IPS-11a (cell line): ENCODE measurements around the gene UBAP2L.
"Not testable (repeated sequence)": the region's sequence is repeated elsewhere in the genome, so short reads cannot be mapped to it uniquely, and the experiment has no call there.

Source experiments
- H3K4me3 ChIP-seq: one replicate; pipeline ENCODE4 v1.5.1; 2013; ENCODE audit warnings: low read depth, low read length, control low read depth

Gene UBAP2L

GRCh38 chr1:154199563-154199879 is 21.2 kb upstream of the UBAP2L start:
- no peak overlapping the region for H3K4me3 ChIP-seq

- H3K4me3 ChIP-seq = not testable (repeated sequence)
These were observed 15.0 kb upstream of the UBAP2L start for GRCh38 chr1:154205778-154206177.

GRCh38 chr1:154206196-154206595 is 14.6 kb upstream of the UBAP2L start, which contains the start of gene CFAP141:
Gene CFAP141 (minus strand): TSS chr1:154206333. CDS start chr1:154206307, 26 bp downstream.
- H3K4me3 ChIP-seq = no peak within 1 kb of the TSS

- no peak overlapping the region for H3K4me3 ChIP-seq
These were observed 13.5 kb upstream of the UBAP2L start for GRCh38 chr1:154207262-154207661.

GRCh38 chr1:154208677-154209388 is 11.9 kb upstream of the UBAP2L start:
- no peak overlapping the region for H3K4me3 ChIP-seq

- no peak overlapping the region for H3K4me3 ChIP-seq
These were observed 8.7 kb upstream of the UBAP2L start for GRCh38 chr1:154212083-154212482.

- no peak overlapping the region for H3K4me3 ChIP-seq
These were observed 7.5 kb upstream of the UBAP2L start for GRCh38 chr1:154213274-154213673.

GRCh38 chr1:154218545-154218944 is 2.2 kb upstream of the UBAP2L start:
- H3K4me3 ChIP-seq = no peak overlapping the region

- H3K4me3 ChIP-seq = peak overlapping the region; percentile 95
These were observed 1.2 kb upstream of the UBAP2L start for GRCh38 chr1:154219541-154219940.

GRCh38 chr1:154220970-154221277 is 169 bp downstream of the UBAP2L start:
- peak overlapping the region; percentile 88 for H3K4me3 ChIP-seq

- H3K4me3 ChIP-seq = peak overlapping the region; percentile 88
These were observed 685 bp downstream of the UBAP2L start for GRCh38 chr1:154221278-154222001.

GRCh38 chr1:154222518-154222917 is 1.8 kb downstream of the UBAP2L start:
- peak overlapping the region; percentile 10 for H3K4me3 ChIP-seq

GRCh38 chr1:154222918-154223317 is 2.2 kb downstream of the UBAP2L start:
- H3K4me3 ChIP-seq = peak overlapping the region; percentile 10

- no peak overlapping the region for H3K4me3 ChIP-seq
These were observed 2.9 kb downstream of the UBAP2L start for GRCh38 chr1:154223621-154224020.

GRCh38 chr1:154225370-154225769 is 4.6 kb downstream of the UBAP2L start:
- H3K4me3 ChIP-seq = no peak overlapping the region

GRCh38 chr1:154231112-154231511 is 10.4 kb downstream of the UBAP2L start:
- H3K4me3 ChIP-seq = not testable (repeated sequence)

GRCh38 chr1:154233127-154233526 is 12.4 kb downstream of the UBAP2L start:
- H3K4me3 ChIP-seq = not testable (repeated sequence)

GRCh38 chr1:154236855-154237254 is 16.1 kb downstream of the UBAP2L start:
- H3K4me3 ChIP-seq = no peak overlapping the region

GRCh38 chr1:154237435-154237834 is 16.7 kb downstream of the UBAP2L start:
- H3K4me3 ChIP-seq = no peak overlapping the region

GRCh38 chr1:154237880-154238506 is 17.2 kb downstream of the UBAP2L start:
- no peak overlapping the region for H3K4me3 ChIP-seq

- no peak overlapping the region for H3K4me3 ChIP-seq
These were observed 18.7 kb downstream of the UBAP2L start for GRCh38 chr1:154239491-154239890.

GRCh38 chr1:154240294-154240833 is 19.6 kb downstream of the UBAP2L start:
- no peak overlapping the region for H3K4me3 ChIP-seq
